Measurements from ENCODE around the gene SNX19. TPM values are rescaled to one million over a fixed set of nuclear protein-coding genes. Genes with fewer than 3 reads are reported as not detected.

SNX19 gene
- polyA plus RNA-seq, 1 donor from 2014 or later, result 20.8 TPM

- no peak for TF ChIP-seq REST (IDR thresholded peaks at IDR 0.05; ENCODE audit: borderline replicate concordance)
These were observed 18.8 kb downstream of the SNX19 start (continued) for GRCh38 chr11:130897262-130898182.

GRCh38 chr11:130894322-130895025, 21.8 kb downstream of the SNX19 start:
- Histone ChIP-seq H3F3A (ENCODE audit: insufficient read depth, low read length, poor library complexity, severe bottlenecking) (peaks cover 5% of the 10 kb centered on the region), H2AFZ (ENCODE audit: low read depth, low read length) (no peak overlapping the region), H3K79me2 (replicated peaks; ENCODE audit: insufficient read depth, low read length) (no peaks in the 10 kb centered on the region), H3K27ac (ENCODE audit: low read length) (no peak overlapping the region), H4K20me1 (ENCODE audit: insufficient read depth) (no peaks in the 10 kb centered on the region), H3K27me3 (ENCODE audit: insufficient read depth, low read depth, low read length) (no peaks in the 10 kb centered on the region), H3K4me2 (ENCODE audit: low read length) (no peak overlapping the region), H3K4me3 (ENCODE audit: low read length) (no peak overlapping the region), H3K9ac (ENCODE audit: low read length) (no peak overlapping the region), H3K36me3 (ENCODE audit: insufficient read depth, low read length) (peaks cover 5% of the 10 kb centered on the region), H3K9me2 (ENCODE audit: insufficient read depth, low read length) (no peaks in the 10 kb centered on the region), H3K9me3 (ENCODE audit: low read length) (no peaks in the 10 kb centered on the region)
- TF ChIP-seq POLR2AphosphoS5 (IDR thresholded peaks at IDR 0.05), result peak; percentile 91
- peak; percentile 20 for TF ChIP-seq EP300 (conservative IDR thresholded peaks at IDR 0.05; ENCODE audit: poor library complexity, severe bottlenecking)
- TF ChIP-seq SMC3 (conservative IDR thresholded peaks at IDR 0.05; ENCODE audit: poor library complexity), result peak; percentile 95
- TF ChIP-seq REST (IDR thresholded peaks at IDR 0.05; ENCODE audit: borderline replicate concordance), result no peak
- TF ChIP-seq MXI1 (conservative IDR thresholded peaks at IDR 0.05; ENCODE audit: poor library complexity, severe bottlenecking), result no peak
- peak; percentile 93 for TF ChIP-seq RAD21 (conservative IDR thresholded peaks at IDR 0.05)
- TF ChIP-seq CTCF (IDR thresholded peaks at IDR 0.05; ENCODE audit: poor library complexity, severe bottlenecking), result peak; percentile 95
- TF ChIP-seq EZH2 (IDR thresholded peaks at IDR 0.05; ENCODE audit: borderline replicate concordance, insufficient read depth, low read length, poor library complexity, severe bottlenecking), result no peak
